ENCODE results near the gene JAK1. TPM values are rescaled to one million over a fixed set of nuclear protein-coding genes. Genes with fewer than 3 reads are reported as not detected.
"Not testable (repeated sequence)": the region's sequence is repeated elsewhere in the genome, so short reads cannot be mapped to it uniquely, and the experiment has no call there.

Gene JAK1
- total RNA-seq, 2 donors from 2014 or later: 106 to 136 TPM

GRCh38 chr1:64934115-64934877, 32.1 kb downstream of the JAK1 start:
- WGBS, 2 donors: 61 to 77% methylated on average over 9 of the region's 9 CpGs

GRCh38 chr1:64933296-64934070, 32.9 kb downstream of the JAK1 start:
- Histone ChIP-seq H3K4me1 (peaks cover 47% of the 10 kb centered on the region), H3K27ac (peak overlapping the region; percentile 13 to 51 (median 32)), H3K36me3 (replicated peaks in 1 of 2; ENCODE audit: insufficient read depth in 1 of 2, low read depth in 2 of 2) (no peaks in the 10 kb centered on the region), H3K9me3 (no peaks in the 10 kb centered on the region), H3K4me3 (no peak overlapping the region), H3K27me3 (no peaks in the 10 kb centered on the region)
- ATAC-seq (peak; percentile 56), DNase-seq (peak in 2 of 4 donors; percentile 22 to 49)
- WGBS, 2 donors: 65 to 68% methylated on average over 11 of the region's 11 CpGs
- intact Hi-C loops (cut with DNase I): no loop called here
- TF ChIP-seq POLR2A (IDR thresholded peaks at IDR 0.05) (no peak), CTCF (IDR thresholded peaks at IDR 0.05) (no peak)

More at GRCh38 chr1:64934115-64934877, 32.1 kb downstream of the JAK1 start:
- H3K27me3 ChIP-seq: no peaks in the 10 kb centered on the region
- H3K4me1 ChIP-seq: peaks cover 47% of the 10 kb centered on the region
- ATAC-seq (peak; percentile 25), DNase-seq (peak in 1 of 4 donors; percentile 35)
- H3K36me3 ChIP-seq (replicated peaks in 1 of 2; ENCODE audit: insufficient read depth in 1 of 2, low read depth in 2 of 2): no peaks in the 10 kb centered on the region
- peak overlapping the region in 2 of 4 donors; percentile 47 to 51 for H3K27ac ChIP-seq
- H3K9me3 ChIP-seq: no peaks in the 10 kb centered on the region
- intact Hi-C loops (cut with DNase I): no loop called here
- no peak for TF ChIP-seq POLR2A (IDR thresholded peaks at IDR 0.05)
- TF ChIP-seq CTCF (IDR thresholded peaks at IDR 0.05): no peak
- no peak overlapping the region for H3K4me3 ChIP-seq

GRCh38 chr1:64932962-64933295, 33.4 kb downstream of the JAK1 start:
- no peak for ATAC-seq
- Histone ChIP-seq H3K27ac (peak overlapping the region in 2 of 4 donors; percentile 30 to 51), H3K4me1 (peaks cover 52% of the 10 kb centered on the region), H3K27me3 (no peaks in the 10 kb centered on the region), H3K36me3 (replicated peaks in 1 of 2; ENCODE audit: insufficient read depth in 1 of 2, low read depth in 2 of 2) (no peaks in the 10 kb centered on the region), H3K9me3 (no peaks in the 10 kb centered on the region), H3K4me3 (no peak overlapping the region)
- no peak for DNase-seq
- TF ChIP-seq POLR2A (IDR thresholded peaks at IDR 0.05): no peak
- no peak for TF ChIP-seq CTCF (IDR thresholded peaks at IDR 0.05)
- intact Hi-C loops (cut with DNase I): no loop called here
- WGBS, 2 donors: 37 to 52% methylated on average over 4 of the region's 4 CpGs

- H3K27ac ChIP-seq; DNase-seq; H3K9me3 ChIP-seq; H3K36me3 ChIP-seq (replicated peaks in 1 of 2; ENCODE audit: insufficient read depth in 1 of 2, low read depth in 2 of 2); H3K27me3 ChIP-seq; ATAC-seq; intact Hi-C loops (cut with DNase I); H3K4me3 ChIP-seq: not testable (repeated sequence)
- peaks cover 53% of the 10 kb centered on the region for H3K4me1 ChIP-seq
These were observed 35.7 kb downstream of the JAK1 start for GRCh38 chr1:64930640-64931039.

- Histone ChIP-seq H3K36me3 (replicated peaks in 1 of 2; ENCODE audit: insufficient read depth in 1 of 2, low read depth in 2 of 2) (no peaks in the 10 kb centered on the region), H3K4me1 (peaks cover 57% of the 10 kb centered on the region), H3K27me3 (no peaks in the 10 kb centered on the region), H3K27ac (no peak overlapping the region), H3K4me3 (no peak overlapping the region), H3K9me3 (no peaks in the 10 kb centered on the region)
- ATAC-seq: no peak
- TF ChIP-seq CTCF (IDR thresholded peaks at IDR 0.05): no peak
- TF ChIP-seq POLR2A (IDR thresholded peaks at IDR 0.05): no peak
- DNase-seq: no peak
- intact Hi-C loops (cut with DNase I): no loop called here
These were observed 37.1 kb downstream of the JAK1 start for GRCh38 chr1:64929221-64929620.
